ENCODE data around the gene ARAP2. TPM values are rescaled to one million over a fixed set of nuclear protein-coding genes. Genes with fewer than 3 reads are reported as not detected.

ARAP2 gene
- total and polyA plus RNA-seq, 9 of the 15 experiments (the other 6 are each of a cell fraction or from before 2014, with no cell fraction given): 0.03 to 0.35 (median 0.11) TPM; not detected in 4

DNA sequence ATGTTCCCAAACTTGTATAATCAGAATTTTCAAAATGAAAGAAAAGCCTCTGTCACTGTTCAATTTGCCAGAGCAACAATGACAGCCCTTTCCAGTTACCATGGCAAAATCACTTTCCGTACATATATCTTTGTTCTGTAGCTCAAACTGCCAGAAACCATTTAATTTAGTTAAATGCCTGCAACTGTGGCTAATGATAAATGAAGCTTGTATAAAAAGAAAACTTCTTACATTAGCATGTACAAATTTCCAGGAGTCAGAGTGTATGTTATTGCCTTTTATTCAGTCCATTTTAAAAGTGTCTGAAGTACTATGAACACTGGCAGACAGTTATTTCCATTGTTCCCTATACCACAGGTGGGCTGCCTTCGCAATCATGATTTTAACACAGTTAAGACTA, 30.3 kb downstream of the ARAP2 start:
- WGBS (ENCODE audit: insufficient coverage, low coverage, missing lambda C conversion rate): 0% methylated on average over 2 of the region's 2 CpGs
- FAIRE-seq: no peak
- Histone ChIP-seq H3K79me2 (ENCODE audit: control insufficient read depth, insufficient read depth, low read length) (no peaks in the 10 kb centered on the region), H3K36me3 (ENCODE audit: control insufficient read depth, insufficient read depth, low read length) (no peaks in the 10 kb centered on the region), H3K27me3 (ENCODE audit: control insufficient read depth in 2 of 2, insufficient read depth in 2 of 2, low read length in 2 of 2) (no peaks in the 10 kb centered on the region), H3K9me1 (ENCODE audit: control insufficient read depth, insufficient read depth, low read length) (no peaks in the 10 kb centered on the region), H3K9ac (ENCODE audit: insufficient read depth in 1 of 2, low read depth in 2 of 2, low read length in 2 of 2) (no peak overlapping the region), H3K27ac (ENCODE audit: extremely low read depth, low read depth, low read length) (no peak overlapping the region), H3K4me1 (replicated peaks in 1 of 2; ENCODE audit: control insufficient read depth in 2 of 2, insufficient read depth in 2 of 2, low read length in 2 of 2) (no peaks in the 10 kb centered on the region), H4K20me1 (replicated peaks; ENCODE audit: control insufficient read depth, insufficient read depth, low read length) (no peaks in the 10 kb centered on the region), H3K9me3 (replicated peaks; ENCODE audit: control insufficient read depth, insufficient read depth, low read depth, low read length) (no peaks in the 10 kb centered on the region), H3K4me3 (no peak overlapping the region), H3K4me2 (ENCODE audit: insufficient read depth, low read length) (no peak overlapping the region), H2AFZ (ENCODE audit: low read depth, low read length) (no peak overlapping the region)
- ChIA-PET POLR2A (no interaction called here), CTCF (ENCODE audit: low intra/inter-chr PET ratio) (no interaction called here)
- BruUV-seq (replicated peaks): no TSS peak
- no peak for ATAC-seq
- in situ Hi-C loops (cut with MboI) (no loop called here), intact Hi-C loops (cut with micrococcal nuclease) (no loop called here)
- DNase-seq (ENCODE audit: extremely low read depth in 1 of 4, low spot score in 3 of 4): no peak
- no peak for TF ChIP-seq HNRNPK (IDR thresholded peaks at IDR 0.05; ENCODE audit: low read depth, low read length, poor library complexity, severe bottlenecking)
- TF ChIP-seq, protein P1, sequence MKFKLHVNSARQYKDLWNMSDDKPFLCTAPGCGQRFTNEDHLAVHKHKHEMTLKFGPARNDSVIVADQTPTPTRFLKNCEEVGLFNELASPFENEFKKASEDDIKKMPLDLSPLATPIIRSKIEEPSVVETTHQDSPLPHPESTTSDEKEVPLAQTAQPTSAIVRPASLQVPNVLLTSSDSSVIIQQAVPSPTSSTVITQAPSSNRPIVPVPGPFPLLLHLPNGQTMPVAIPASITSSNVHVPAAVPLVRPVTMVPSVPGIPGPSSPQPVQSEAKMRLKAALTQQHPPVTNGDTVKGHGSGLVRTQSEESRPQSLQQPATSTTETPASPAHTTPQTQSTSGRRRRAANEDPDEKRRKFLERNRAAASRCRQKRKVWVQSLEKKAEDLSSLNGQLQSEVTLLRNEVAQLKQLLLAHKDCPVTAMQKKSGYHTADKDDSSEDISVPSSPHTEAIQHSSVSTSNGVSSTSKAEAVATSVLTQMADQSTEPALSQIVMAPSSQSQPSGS (CRISPR knock-in tag; IDR thresholded peaks at IDR 0.05): no peak
- no peak for TF ChIP-seq FIP1L1 (IDR thresholded peaks at IDR 0.05; ENCODE audit: low read depth, low read length, poor library complexity, severe bottlenecking)
- TF ChIP-seq BACH1 (tag; IDR thresholded peaks at IDR 0.05): no peak
- TF ChIP-seq, protein P2, sequence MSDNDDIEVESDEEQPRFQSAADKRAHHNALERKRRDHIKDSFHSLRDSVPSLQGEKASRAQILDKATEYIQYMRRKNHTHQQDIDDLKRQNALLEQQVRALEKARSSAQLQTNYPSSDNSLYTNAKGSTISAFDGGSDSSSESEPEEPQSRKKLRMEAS (CRISPR knock-in tag; IDR thresholded peaks at IDR 0.05): no peak
- TF ChIP-seq ZNF592 (IDR thresholded peaks at IDR 0.05): no peak
- no peak for TF ChIP-seq ZNF583 (CRISPR knock-in tag; IDR thresholded peaks at IDR 0.05)
- TF ChIP-seq, protein P3, sequence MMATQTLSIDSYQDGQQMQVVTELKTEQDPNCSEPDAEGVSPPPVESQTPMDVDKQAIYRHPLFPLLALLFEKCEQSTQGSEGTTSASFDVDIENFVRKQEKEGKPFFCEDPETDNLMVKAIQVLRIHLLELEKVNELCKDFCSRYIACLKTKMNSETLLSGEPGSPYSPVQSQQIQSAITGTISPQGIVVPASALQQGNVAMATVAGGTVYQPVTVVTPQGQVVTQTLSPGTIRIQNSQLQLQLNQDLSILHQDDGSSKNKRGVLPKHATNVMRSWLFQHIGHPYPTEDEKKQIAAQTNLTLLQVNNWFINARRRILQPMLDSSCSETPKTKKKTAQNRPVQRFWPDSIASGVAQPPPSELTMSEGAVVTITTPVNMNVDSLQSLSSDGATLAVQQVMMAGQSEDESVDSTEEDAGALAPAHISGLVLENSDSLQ (IDR thresholded peaks at IDR 0.05): no peak
- no peak for TF ChIP-seq E4F1 (CRISPR knock-in tag; IDR thresholded peaks at IDR 0.05; ENCODE audit: borderline replicate concordance)
- no peak for TF ChIP-seq RBM34 (IDR thresholded peaks at IDR 0.05; ENCODE audit: borderline replicate concordance, insufficient read depth, low read length)
- no peak for TF ChIP-seq SMARCE1 (IDR thresholded peaks at IDR 0.05)
- no peak for TF ChIP-seq CEBPB (tag; IDR thresholded peaks at IDR 0.05)
- no peak for TF ChIP-seq BRD4 (IDR thresholded peaks at IDR 0.05)
- no peak for TF ChIP-seq NFATC3 (IDR thresholded peaks at IDR 0.05)
- TF ChIP-seq NFIC (IDR thresholded peaks at IDR 0.05): no peak
